ENCODE results near the gene MRPL32.

The MRPL32 gene

GRCh38 chr7:42924223-42924838, 7.8 kb upstream of the MRPL32 start:
- ATAC-seq: no peak
- TF ChIP-seq ESRRG (CRISPR knock-in tag; IDR thresholded peaks at IDR 0.05) (no peak), POU6F1 (CRISPR knock-in tag; IDR thresholded peaks at IDR 0.05; ENCODE audit: borderline replicate concordance, low read depth) (no peak), PATZ1 (CRISPR knock-in tag; IDR thresholded peaks at IDR 0.05; ENCODE audit: borderline replicate concordance) (no peak), ZC3H10 (CRISPR knock-in tag; IDR thresholded peaks at IDR 0.05) (no peak), PPARA (CRISPR knock-in tag; IDR thresholded peaks at IDR 0.05; ENCODE audit: borderline replicate concordance) (no peak), TOX (CRISPR knock-in tag; IDR thresholded peaks at IDR 0.05; ENCODE audit: borderline replicate concordance) (no peak), TCF4 (CRISPR knock-in tag; IDR thresholded peaks at IDR 0.05; ENCODE audit: borderline replicate concordance) (no peak), RARB (CRISPR knock-in tag; IDR thresholded peaks at IDR 0.05) (no peak), CSRNP3 (CRISPR knock-in tag; IDR thresholded peaks at IDR 0.05) (no peak), CSDC2 (CRISPR knock-in tag; IDR thresholded peaks at IDR 0.05) (no peak), ZNF70 (CRISPR knock-in tag; IDR thresholded peaks at IDR 0.05) (no peak), CREB5 (CRISPR knock-in tag; IDR thresholded peaks at IDR 0.05; ENCODE audit: low read depth) (no peak), ARNTL (CRISPR knock-in tag; IDR thresholded peaks at IDR 0.05; ENCODE audit: borderline replicate concordance, low read depth) (no peak), ZNF8 (CRISPR knock-in tag; IDR thresholded peaks at IDR 0.05) (no peak), TSHZ2 (CRISPR knock-in tag; IDR thresholded peaks at IDR 0.05) (no peak), GLIS3 (CRISPR knock-in tag; IDR thresholded peaks at IDR 0.05) (no peak), ZFP30 (CRISPR knock-in tag; IDR thresholded peaks at IDR 0.05) (no peak), ZNF565 (CRISPR knock-in tag; conservative IDR thresholded peaks at IDR 0.05; ENCODE audit: low read depth) (no peak), BACH2 (CRISPR knock-in tag; IDR thresholded peaks at IDR 0.05; ENCODE audit: borderline replicate concordance) (no peak)

- TF ChIP-seq ZFP3 (CRISPR knock-in tag; IDR thresholded peaks at IDR 0.05): no peak
- no peak for TF ChIP-seq ZFP30 (CRISPR knock-in tag; IDR thresholded peaks at IDR 0.05)
- TF ChIP-seq ARNTL (CRISPR knock-in tag; IDR thresholded peaks at IDR 0.05; ENCODE audit: borderline replicate concordance, low read depth): no peak
- no peak for TF ChIP-seq PPARA (CRISPR knock-in tag; IDR thresholded peaks at IDR 0.05; ENCODE audit: borderline replicate concordance)
- TF ChIP-seq ISL1 (CRISPR knock-in tag; IDR thresholded peaks at IDR 0.05): no peak
- TF ChIP-seq ZNF565 (CRISPR knock-in tag; conservative IDR thresholded peaks at IDR 0.05; ENCODE audit: low read depth): no peak
- no peak for ATAC-seq
These were observed 6.5 kb upstream of the MRPL32 start for GRCh38 chr7:42925630-42926029.

- TF ChIP-seq ARNTL (CRISPR knock-in tag; IDR thresholded peaks at IDR 0.05; ENCODE audit: borderline replicate concordance, low read depth) (no peak), ZFP30 (CRISPR knock-in tag; IDR thresholded peaks at IDR 0.05) (no peak), TCF4 (CRISPR knock-in tag; IDR thresholded peaks at IDR 0.05; ENCODE audit: borderline replicate concordance) (no peak), ESRRG (CRISPR knock-in tag; IDR thresholded peaks at IDR 0.05) (no peak)
- no peak for ATAC-seq
These were observed 6.0 kb upstream of the MRPL32 start for GRCh38 chr7:42926204-42926603.
